HG03469 (cell line): ENCODE data around the gene KLF3.
"Not testable (repeated sequence)": the region's sequence is repeated elsewhere in the genome, so short reads cannot be mapped to it uniquely, and the experiment has no call there.

Source experiments
- ATAC-seq: cut with Tn5 transposase; IDR thresholded peaks from one replicate; pipeline ENCODE4 v1.9.1; 2021; ENCODE audit warnings: mild to moderate bottlenecking, moderate library complexity, moderate number of reproducible peaks; ENCODE audit not compliant: unreplicated experiment

The KLF3 gene

DNA sequence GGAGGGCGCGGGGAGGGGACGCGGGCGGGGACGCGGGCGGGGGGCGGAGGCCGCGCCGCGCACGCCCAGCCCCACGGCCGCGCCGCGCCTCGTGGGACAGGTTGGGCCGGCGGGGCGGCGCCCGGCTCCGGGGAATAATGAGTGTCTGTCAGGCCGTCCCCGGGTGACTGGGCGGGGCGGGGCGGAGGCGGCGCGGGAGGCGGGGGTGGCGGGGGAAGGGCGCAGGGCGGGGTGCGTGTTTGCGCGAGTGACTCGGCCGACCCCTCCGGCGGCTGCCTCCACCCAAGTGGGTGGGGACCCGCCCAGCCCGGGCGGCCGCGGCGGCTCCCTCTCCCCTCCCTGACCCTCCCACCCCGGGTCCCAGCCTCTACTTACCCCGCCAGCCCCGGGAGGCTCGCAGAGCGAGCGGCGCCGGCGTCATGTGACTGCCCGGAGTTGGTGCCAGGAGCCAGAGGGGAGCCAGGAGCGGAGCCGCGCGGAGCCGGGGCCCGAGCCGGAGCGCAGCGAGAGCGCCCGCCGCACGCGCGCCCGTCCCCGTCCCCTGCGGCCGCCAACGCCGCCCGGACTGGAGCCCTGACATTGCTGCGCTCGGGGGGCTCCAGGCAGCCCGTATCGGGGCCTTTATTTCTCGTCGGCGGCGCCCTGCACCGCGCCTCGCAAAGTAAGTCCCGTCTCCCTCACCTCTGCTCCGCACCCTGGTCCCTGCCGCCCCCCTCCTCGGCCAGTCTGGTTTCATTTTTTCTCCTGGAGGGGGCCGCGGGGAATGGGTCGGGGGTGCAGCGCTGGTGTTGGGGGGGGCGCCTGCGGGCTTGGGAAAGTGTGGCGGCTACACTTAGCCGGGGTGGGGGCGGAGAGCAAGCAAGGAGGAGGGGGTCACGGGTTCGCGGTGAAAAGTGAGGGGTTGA lies at the start of gene KLF3:
KLF3 (plus strand) TSS at position 399 of the 905 bp plus-strand sequence. CDS start 16,427 bp downstream, outside the sequence.
- ATAC-seq = peak; percentile 55

DNA sequence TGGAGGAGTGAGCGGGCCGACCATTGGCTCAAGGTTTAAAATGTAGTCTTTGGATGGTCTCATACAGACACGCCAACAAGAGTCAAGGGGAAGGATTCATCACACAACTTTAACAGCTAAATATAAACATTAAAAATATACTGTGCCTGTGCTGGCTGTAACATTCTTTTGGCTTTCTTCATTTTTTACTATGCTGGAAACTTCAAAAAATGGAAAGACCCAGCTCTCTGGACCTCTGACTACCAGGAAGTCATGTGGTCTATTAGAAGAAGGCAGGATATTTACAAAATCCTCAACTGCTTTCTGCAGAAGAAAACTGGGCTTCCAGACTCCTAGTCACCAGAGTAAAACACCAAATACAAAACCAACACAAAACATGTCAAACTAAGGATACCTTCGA lies 49.8 kb upstream of the KLF3 start:
- ATAC-seq = no peak

DNA sequence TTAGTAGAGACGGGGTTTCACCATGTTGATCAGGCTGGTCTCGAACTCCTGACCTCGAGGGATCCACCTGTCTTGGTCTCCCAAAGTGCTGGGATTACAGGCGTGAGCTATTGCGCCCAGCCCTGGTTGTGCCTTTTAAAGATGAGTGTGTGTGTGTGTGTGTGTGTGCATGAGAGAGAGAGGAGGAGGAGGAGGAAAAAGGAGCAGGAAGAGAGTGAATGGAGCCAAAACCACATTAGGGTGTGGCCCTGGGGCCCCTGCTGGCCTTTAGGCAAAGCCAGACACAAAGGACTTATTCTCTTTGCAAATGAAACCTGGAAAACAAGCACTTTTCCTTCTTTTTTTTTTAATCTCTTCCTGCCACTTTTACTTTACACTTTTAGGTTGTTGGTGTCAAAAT lies 48.2 kb upstream of the KLF3 start:
- no peak for ATAC-seq

DNA sequence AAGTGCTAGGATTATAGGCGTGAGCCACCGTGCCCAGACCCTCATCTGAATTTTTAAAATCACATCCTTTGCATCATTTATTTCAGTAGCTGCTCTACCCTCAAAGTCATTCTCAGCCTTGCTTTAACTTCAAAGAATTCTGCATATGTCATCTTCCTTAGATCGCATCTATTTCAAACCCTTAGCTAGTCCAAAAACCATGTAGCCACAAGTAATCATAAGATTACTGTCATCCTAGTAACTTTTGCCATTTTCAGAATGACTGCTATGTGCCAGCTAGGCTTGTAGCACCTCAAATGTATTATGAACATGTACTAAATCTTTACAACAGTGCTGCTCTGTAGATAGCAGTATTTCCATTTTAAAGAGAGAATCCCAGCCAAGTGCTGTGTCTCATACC lies 45.5 kb upstream of the KLF3 start:
- no peak for ATAC-seq

DNA sequence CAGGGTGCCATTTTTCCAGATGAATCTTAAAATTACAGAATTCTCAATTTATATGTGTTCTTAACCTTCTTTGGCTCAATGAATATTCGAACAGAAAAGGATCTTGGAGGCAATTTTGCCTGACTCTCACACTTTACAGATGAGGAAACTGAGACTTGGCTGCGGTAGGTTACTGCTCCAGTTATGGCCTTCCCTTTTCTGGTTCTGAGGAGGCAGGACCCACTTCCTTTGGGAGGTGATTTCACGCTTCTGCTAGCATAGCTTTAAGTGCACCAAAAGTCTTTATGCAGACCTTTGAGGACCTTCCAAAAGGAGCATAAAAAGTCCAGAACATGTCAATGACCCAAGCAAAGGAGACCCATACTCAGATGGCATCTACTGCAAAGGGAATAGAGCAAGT lies 44.7 kb upstream of the KLF3 start:
- no peak for ATAC-seq

DNA sequence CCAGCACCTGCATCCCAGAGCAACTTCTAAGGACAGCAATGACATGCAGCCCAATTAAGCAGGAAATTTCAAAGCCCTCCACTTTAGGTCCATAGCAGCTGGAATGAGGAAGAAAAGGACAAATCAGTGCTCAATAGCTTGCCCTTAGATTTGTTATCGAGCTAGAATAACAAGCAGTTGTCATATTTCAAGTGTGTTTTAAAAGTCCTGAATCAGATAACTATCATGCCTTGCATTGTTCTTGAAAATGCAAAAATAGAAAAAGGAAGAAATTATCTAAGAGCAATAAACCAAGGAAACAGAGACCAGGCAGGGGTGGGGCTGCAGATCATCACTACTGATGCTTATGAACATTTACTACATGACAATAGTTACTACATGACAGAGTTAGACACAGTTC lies 43.9 kb upstream of the KLF3 start:
- no peak for ATAC-seq

DNA sequence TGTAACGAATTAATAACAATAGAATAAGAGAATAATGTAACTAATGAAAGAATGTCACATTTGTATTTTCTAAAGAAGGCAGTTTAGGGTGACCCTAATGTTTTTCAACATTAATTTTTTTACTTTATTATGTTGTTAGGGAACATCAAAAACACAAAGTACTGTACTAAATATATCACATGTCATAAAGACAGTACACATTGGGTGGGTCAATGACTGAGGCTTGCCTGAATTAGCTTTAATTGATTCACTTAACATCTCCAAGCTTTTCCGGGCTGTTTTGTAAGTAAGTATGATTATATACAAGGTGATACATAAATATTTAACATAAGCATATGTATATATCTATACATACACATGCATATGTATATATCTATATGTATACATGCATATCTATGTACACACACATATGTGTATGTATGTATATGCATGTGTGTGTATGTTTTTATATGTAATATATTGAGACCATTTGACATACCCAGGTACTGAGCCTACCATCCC lies 43.4 kb upstream of the KLF3 start:
- no peak for ATAC-seq

DNA sequence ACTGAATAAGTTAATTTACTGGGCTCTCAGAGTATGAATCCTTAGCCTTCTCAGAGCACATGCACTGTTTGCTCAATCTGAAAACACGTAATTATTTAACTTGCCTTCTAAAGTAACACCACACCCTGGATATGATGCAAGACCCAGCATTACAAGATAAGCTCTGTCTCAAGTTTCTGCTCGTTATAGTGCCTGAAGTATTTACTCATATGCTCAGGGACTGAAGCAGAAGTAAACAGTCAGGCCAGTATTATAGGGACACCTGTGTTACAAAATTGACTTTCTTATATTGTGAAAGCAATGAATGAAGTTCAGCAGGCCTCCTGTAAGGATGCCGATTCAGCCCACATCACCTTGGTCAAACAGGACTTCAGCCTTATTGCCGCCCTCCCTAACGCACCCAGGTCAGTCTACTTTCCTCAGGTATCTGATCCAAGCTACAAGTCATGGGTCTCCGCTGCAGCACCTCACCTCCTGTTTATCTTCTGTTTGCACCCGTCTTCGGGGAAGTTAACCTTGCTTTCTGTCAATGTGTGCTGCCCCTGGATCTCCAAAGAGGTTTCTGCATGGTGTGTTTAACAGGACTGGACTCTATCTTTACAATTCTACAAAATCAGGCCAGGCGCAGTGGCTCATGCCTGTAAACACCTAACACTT lies 42.8 kb upstream of the KLF3 start:
- ATAC-seq = no peak

DNA sequence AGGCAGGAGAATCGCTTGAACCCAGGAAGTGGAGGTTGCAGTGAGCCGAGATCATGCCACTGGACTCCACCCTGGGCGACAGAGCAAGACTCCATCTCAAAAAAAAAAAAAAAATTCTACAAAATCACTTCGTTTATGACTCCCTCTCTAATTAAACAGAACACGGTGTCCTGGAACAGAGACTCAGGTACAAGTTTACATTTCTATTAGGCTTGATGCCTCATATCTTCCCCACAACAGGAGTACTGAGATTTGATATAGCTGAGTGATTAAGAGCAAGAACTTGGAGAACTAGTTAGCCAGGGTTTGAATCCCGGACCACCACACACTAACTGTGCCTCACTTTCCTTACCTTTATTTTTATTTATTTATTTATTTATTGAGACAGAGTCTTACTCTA lies 42.2 kb upstream of the KLF3 start:
- ATAC-seq = no peak

DNA sequence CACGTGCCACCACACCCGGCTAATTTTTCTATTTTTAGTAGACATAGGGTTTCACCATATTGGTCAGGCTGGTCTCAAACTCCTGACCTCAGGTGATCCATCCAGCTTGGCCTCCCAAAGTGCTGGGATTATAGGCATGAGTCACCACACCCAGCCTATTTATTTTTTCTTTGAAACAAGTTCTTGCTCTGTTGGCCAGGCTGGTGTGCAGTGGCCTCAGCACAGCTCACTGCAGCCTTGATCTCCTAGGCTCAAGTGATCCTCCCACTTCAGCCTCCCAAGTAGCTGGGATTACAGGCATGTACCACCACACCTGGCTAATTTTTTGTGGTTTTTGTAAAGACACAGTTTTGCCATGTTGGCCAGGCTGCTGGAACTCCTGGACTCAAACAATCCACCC lies 41.7 kb upstream of the KLF3 start:
- not testable (repeated sequence) for ATAC-seq

DNA sequence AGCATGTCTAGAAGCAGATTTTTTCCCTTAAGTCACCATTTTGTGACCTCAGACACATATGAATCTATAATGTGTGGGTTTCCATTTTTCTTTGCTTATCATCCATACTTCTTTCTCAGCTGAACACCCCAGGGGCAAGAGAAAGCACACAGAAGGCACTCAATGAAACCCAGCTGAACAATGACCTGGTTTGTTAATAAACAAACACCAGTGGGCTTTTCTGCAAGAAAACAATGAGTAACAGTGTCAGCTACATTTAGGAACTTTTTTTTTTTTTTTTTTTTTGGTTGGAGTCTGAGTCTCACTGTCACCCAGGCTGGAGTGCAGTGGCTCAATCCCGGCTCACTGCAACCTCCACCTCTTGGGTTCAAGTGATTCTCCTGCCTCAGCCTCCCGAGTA lies 40.7 kb upstream of the KLF3 start:
- no peak for ATAC-seq

DNA sequence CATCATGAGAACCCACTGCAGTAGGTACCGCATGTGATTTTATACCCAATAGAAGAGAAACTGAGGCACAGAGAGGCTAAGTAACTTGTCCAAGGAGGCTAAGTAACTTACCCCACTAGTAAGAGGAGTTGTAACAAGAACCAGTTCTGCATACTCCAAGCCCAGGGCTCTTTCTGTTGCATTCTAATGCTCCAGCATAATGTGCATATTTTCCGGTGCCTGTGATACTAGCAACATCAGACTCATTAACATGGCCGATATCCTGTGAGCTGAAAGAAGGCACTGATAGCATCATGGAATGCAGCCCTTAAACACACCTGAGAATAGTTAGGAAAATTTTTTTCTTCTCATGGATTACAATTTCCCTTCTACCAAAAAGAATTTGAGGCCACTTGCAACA lies 39.7 kb upstream of the KLF3 start:
- ATAC-seq = no peak

DNA sequence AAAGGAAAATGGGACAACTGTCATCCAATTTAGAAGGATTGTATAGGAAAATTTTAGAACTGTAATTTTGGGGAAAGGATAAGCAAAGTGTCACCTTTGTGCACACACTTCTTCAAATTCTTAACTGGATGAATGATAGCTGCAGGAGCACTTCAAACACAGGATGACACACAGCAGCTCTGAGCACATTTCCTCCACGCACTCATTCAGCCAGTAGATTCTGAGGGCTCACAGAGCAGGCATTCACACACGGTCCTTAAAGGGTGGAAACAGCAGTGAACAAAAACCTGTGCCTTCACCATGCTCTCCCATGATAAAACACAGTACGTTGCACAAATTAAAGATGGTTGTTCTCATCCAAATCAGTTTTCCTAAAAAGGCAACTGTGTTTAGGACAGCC lies 38.5 kb upstream of the KLF3 start:
- ATAC-seq = no peak

DNA sequence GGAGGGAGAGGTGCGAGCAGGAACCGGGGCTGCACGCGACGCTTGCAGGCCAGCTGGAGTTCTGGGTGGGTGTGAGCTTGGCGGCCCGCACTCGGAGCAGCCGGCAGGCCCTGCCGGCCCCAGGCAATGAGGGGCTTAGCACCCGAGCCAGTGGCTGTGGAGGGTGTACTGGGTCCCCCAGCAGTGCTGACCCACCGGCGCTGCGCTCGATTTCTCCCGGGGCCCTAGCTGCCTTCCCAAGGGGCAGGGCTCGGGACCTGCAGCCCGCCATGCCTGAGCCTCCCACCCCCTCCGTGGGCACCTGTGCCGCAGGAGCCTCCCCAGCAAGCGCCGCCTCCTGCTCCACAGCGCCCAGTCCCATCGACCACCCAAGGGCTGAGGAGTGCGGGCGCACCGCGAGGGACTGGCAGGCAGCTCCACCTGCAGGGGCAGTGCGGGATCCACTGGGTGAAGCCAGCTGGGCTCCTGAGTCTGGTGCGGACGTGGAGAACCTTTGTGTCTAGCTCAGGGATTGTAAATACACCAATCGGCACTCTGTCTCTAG lies 37.0 kb upstream of the KLF3 start:
- ATAC-seq = not testable (repeated sequence)

DNA sequence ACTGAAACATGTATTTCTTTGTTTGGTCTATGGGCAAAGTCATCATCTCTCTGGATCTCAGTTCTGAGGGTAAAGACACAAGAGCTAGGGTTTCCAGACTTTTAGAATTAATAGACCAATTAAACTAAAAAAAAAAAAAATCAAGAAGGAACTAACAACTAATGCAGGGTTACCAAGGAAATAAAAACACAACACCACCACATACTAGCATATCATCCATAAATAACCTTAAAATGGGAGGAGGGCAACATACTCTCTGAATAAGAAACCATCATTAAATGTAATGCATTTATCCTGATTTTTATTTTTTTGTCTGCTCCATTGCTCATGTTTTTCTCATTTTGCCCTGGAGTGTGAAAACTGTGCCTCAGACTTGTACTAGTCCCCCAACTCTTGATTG lies 33.5 kb upstream of the KLF3 start:
- ATAC-seq = no peak

DNA sequence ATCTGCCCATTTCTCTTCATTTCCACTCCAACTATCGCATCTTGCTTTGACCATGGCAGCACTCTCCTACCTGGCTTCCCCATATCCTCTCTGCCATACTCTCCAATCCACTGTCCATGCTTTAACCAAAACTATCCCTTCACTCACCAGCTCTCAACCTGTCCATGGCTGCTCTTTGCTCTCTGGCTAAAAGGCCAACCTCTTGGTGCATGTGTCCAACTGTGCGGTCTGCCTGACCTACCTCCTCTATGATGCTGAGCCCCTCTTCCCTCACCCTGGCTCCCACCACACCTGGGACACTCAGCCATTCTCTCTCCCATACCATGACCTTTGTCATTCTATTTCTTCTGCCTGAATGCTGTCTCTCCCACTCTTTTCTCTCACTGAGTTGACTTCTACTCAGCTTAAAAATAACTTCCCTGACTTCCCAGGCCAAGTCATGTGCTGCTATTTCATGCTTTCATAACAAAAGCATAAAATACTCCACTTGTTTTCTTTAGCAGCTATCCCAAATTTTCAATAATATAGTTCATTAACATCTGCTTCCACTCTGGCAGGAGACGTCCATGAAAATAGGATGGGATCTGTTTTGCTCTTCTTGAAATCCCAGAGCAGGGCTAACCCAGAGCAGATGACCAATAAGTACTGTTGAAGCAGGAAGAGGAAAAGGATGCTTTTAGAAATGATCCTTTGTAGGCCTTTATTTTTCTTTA lies 29.8 kb upstream of the KLF3 start:
- ATAC-seq = no peak

DNA sequence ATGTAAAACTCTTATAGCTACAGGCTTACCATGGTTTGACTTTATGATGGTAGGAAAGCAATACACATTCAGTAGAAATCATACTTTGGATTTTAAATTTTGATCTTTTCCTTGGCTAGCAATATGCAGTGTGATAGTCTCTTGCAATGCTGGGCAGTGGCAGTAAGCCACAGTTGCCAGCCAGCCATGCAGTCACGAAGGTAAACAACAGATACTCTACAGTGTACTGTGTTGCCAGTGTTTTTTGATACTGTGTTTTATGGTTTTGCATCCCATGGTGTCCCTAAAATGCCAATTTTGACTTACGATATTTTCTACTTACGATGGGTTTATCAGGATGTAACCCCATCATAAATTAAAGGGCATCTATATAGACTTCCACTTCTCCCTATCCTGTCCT lies 24.8 kb upstream of the KLF3 start:
- no peak for ATAC-seq

DNA sequence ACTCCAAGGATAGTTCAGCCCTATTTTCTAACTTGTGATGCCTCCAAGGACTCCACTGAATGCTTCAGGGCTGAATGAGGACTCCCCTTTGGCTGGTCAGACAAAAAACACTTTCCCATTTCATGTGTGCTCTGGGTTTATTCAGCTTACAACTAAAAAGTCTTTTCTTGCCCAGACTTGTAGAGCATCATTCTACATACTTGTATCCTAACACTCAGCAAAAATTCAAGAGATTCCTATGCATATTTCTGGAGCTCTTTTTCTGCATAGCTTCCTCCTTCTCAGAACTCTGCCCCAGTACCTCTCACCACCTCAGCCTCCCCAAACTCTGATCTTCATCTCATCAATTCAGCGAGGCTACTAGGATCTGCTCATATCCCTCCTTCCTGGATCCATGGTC lies 22.2 kb upstream of the KLF3 start:
- ATAC-seq = no peak

DNA sequence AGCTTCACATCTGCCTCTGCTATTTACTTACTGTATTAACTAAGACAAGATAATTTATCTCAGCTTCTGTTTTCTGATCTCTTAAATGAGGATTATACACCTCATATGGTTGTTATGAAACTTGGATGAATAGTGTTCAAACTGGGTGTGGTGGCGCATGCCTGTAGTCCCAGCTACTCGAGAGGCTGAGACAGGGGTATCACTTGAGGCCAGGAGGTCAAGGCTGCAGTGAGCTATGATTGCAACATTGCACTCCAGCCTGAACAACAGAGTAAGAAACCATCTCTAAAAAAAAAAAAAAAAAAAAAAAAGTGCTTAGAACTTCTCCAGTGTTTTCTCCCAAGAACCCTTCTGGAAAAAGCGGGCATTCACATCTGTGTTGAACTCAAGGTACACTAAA lies 19.8 kb upstream of the KLF3 start:
- ATAC-seq = no peak

DNA sequence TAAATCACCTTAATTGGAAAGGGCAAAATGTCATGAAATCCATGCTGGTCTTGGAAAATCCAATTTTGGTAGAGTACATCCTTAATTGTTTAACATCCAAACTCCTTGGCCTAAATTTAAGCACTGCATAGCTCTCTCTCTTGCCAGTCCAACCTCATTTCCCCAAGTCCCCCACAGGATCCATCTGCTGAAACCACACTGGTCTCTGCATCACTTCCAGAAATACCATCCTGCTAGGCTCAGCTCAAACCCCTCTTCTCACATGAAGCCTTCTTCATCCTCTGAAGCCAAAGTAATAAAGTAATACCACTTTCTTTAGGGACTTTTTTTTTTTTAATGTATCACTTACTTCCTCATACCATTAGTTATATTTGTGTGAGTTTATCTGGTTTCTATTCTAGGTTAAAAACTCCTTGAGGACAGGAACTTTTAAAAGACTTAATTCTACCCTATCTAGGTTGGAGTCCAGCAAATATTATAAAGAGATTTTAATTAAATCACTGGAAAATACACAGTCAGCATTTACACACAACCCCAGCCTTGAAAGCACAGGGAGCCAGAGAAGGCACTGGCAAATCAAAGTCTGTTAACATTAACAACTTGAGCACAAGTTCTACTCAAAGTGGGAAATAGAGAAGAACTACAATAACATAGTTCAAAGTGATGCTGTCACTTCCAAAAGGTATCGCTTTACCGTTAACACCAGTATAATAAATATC lies 16.7 kb upstream of the KLF3 start:
- ATAC-seq = no peak

DNA sequence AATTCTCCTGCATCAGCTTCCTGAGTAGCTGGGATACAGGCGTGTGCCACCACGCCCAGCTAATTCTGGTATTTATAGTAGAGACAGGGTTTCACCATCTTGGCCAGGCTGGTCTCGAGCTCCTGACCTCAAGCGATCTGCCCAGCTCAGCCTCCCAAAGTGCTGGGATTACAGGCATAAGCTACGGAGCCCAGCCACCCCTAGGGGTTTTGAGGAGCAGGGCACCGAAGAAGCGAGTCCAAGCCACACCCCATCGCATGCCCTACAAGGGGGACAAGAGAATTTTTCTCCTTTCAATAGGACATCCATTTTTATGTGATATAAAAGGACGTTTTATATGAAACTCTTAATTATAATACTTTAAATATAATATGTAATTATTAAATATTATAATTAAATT lies 13.9 kb upstream of the KLF3 start:
- ATAC-seq = no peak
